HUES6 (cell line): ENCODE results near the gene KCNT2.

Experiments used
- H3K27ac ChIP-seq: 2 replicates; pipeline ENCODE4 v1.7.0; 2013; ENCODE audit warnings: low read depth, mild to moderate bottlenecking, low read length, inconsistent platforms
- H3K27me3 ChIP-seq: 2 replicates; pipeline ENCODE4 v1.6.1; 2013; ENCODE audit warnings: low read length; ENCODE audit not compliant: control insufficient read depth, insufficient read depth
- H3K36me3 ChIP-seq: 2 replicates; pipeline ENCODE4 v1.6.1; 2013; ENCODE audit warnings: low read length; ENCODE audit not compliant: control insufficient read depth, insufficient read depth
- H3K4me1 ChIP-seq: 2 replicates; pipeline ENCODE4 v1.6.1; 2013; ENCODE audit warnings: low read length; ENCODE audit not compliant: control insufficient read depth, insufficient read depth
- H3K4me3 ChIP-seq: 2 replicates; pipeline ENCODE4 v1.5.1; 2013; ENCODE audit warnings: low read depth, low read length
- H3K9ac ChIP-seq: one replicate; pipeline ENCODE4 v1.6.1; 2013; ENCODE audit warnings: mild to moderate bottlenecking, low read length
- H3K9me3 ChIP-seq: 2 replicates; pipeline ENCODE4 v1.6.1; 2013; ENCODE audit warnings: low read depth, low read length; ENCODE audit not compliant: control insufficient read depth, insufficient read depth

Gene KCNT2

GRCh38 chr1:196324345-196324744, 283.9 kb downstream of the KCNT2 start:
- peaks cover 5% of the 10 kb centered on the region; the same call in 1 of the 2 replicates for H3K4me1 ChIP-seq
- H3K9me3 ChIP-seq, result no peaks in the 10 kb centered on the region
- H3K27me3 ChIP-seq, result no peaks in the 10 kb centered on the region
- no peak overlapping the region for H3K9ac ChIP-seq
- H3K36me3 ChIP-seq, result no peaks in the 10 kb centered on the region
- H3K27ac ChIP-seq, result no peak overlapping the region
- H3K4me3 ChIP-seq, result no peak overlapping the region

DNA sequence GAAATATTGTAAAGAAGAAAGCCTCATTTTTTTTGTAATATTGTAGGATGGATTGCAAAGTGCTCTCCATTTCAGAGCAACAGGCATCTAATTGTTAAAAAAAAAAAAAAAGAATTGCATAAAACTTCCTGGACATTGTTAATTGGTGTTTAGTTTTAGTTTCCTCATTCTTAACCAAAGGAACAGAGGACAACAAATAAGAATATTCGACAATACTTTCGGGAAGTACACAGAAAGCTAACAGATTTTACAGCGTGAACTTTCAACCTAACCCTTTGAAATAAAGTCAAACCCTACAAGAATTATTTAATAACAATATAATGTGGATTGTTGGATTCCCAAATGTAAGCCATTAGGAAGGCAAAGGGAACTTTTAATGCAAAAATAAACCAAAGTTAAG, 284.4 kb downstream of the KCNT2 start:
- no peaks in the 10 kb centered on the region for H3K36me3 ChIP-seq
- no peak overlapping the region for H3K9ac ChIP-seq
- H3K4me1 ChIP-seq, result peaks cover 2% of the 10 kb centered on the region; the same call in 1 of the 2 replicates
- 0 out of 2 replicates have a peak overlapping the region, but pooled peaks have one; percentile 34 for H3K27ac ChIP-seq
- H3K9me3 ChIP-seq, result no peaks in the 10 kb centered on the region
- H3K27me3 ChIP-seq, result no peaks in the 10 kb centered on the region
- H3K4me3 ChIP-seq, result no peak overlapping the region

- Histone ChIP-seq H3K36me3 (peaks cover 12% of the 10 kb centered on the region), H3K9me3 (no peaks in the 10 kb centered on the region), H3K9ac (no peak overlapping the region), H3K4me1 (no peaks in the 10 kb centered on the region), H3K4me3 (no peak overlapping the region), H3K27me3 (no peaks in the 10 kb centered on the region), H3K27ac (no peak overlapping the region)
Observed at GRCh38 chr1:196319301-196319700, 288.9 kb downstream of the KCNT2 start.

- H3K9ac ChIP-seq, result no peak overlapping the region
Observed at GRCh38 chr1:196317535-196318522, 290.4 kb downstream of the KCNT2 start.

GRCh38 chr1:196312739-196313138, 295.5 kb downstream of the KCNT2 start:
- Histone ChIP-seq H3K27me3 (no peaks in the 10 kb centered on the region), H3K36me3 (peaks cover 12% of the 10 kb centered on the region), H3K4me3 (no peak overlapping the region), H3K9me3 (no peaks in the 10 kb centered on the region), H3K4me1 (peaks cover 16% of the 10 kb centered on the region), H3K27ac (peak overlapping the region; percentile 14; the same call in 1 of the 2 replicates), H3K9ac (no peak overlapping the region)

More at GRCh38 chr1:196317535-196318522, 290.4 kb downstream of the KCNT2 start:
- peaks cover 5% of the 10 kb centered on the region for H3K4me1 ChIP-seq
- H3K27ac ChIP-seq, result no peak overlapping the region
- no peaks in the 10 kb centered on the region for H3K27me3 ChIP-seq
- no peaks in the 10 kb centered on the region for H3K9me3 ChIP-seq
- peaks cover 12% of the 10 kb centered on the region for H3K36me3 ChIP-seq
- no peak overlapping the region for H3K4me3 ChIP-seq

DNA sequence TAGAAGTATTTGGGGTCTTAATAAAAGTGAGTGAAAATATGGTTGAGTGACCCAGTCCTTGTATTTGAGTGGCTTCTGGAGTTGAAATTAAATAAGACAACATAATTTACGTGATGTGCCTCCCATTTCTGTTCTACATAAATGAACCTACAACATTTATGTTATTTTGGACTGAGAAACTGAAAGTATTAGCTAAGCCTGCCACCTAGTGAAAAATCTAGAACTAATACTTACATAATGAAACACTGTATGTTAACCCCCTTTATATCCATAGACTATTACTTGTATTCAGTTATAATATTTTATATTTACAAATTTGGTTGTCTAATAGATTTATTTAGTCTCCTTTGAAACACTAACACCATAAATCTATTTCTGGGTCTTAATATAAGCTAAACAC, 298.9 kb downstream of the KCNT2 start:
- Histone ChIP-seq H3K36me3 (no peaks in the 10 kb centered on the region), H3K4me1 (peaks cover 43% of the 10 kb centered on the region), H3K27me3 (no peaks in the 10 kb centered on the region)

DNA sequence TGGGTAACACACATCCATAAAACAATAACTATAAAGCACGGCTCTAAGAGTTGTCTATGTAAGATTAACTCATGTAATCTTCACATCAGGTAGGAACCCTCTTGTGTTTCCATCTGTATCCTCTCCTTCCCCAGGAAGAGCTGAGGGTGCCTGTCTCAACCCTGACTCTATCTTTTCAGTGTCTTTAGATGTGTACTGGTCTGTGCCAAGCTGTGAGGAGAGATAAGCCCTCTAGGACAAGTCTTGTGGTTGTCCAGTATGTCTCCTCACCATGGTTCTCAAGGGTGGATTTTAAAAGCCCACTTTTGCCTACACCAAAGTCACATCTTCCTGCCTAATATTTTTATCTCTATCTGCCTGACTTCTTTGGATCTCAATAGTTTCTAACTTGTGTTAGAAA, 300.1 kb downstream of the KCNT2 start:
- Histone ChIP-seq H3K9me3 (no peaks in the 10 kb centered on the region), H3K36me3 (no peaks in the 10 kb centered on the region), H3K27me3 (no peaks in the 10 kb centered on the region), H3K9ac (no peak overlapping the region), H3K27ac (no peak overlapping the region), H3K4me3 (no peak overlapping the region), H3K4me1 (peaks cover 53% of the 10 kb centered on the region)

More for the DNA sequence above, 298.9 kb downstream of the KCNT2 start:
- no peaks in the 10 kb centered on the region for H3K9me3 ChIP-seq
- no peak overlapping the region for H3K4me3 ChIP-seq
- H3K27ac ChIP-seq, result no peak overlapping the region
- no peak overlapping the region for H3K9ac ChIP-seq

DNA sequence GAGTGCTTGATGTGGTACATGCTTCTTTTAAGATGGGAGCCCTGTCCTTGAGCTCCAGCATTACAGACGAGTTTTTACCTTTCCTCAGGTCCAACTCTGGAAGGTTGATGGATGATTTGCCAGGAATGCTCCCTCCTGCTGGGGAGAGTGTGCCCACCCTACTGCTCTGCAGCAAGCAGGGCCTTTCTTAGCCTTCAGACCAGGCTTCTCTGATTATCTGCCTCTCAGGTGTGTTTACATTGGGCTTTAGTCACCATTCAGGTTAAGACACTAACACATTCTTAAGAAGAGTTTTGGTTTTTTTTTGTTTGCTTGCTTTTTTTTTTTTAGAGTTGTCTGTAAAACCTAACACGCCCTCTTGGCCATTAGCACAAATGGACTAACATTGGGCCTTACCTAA, 301.8 kb downstream of the KCNT2 start:
- Histone ChIP-seq H3K27me3 (no peaks in the 10 kb centered on the region), H3K4me1 (peaks cover 41% of the 10 kb centered on the region), H3K9ac (no peak overlapping the region), H3K4me3 (no peak overlapping the region), H3K9me3 (no peaks in the 10 kb centered on the region), H3K36me3 (no peaks in the 10 kb centered on the region), H3K27ac (0 out of 2 replicates have a peak overlapping the region, but pooled peaks have one; percentile 9)

- H3K36me3 ChIP-seq, result no peaks in the 10 kb centered on the region
- H3K4me3 ChIP-seq, result no peak overlapping the region
- no peaks in the 10 kb centered on the region for H3K27me3 ChIP-seq
- no peak overlapping the region for H3K9ac ChIP-seq
- H3K9me3 ChIP-seq, result no peaks in the 10 kb centered on the region
- H3K4me1 ChIP-seq, result peaks cover 41% of the 10 kb centered on the region
- 0 out of 2 replicates have a peak overlapping the region, but pooled peaks have one; percentile 9 for H3K27ac ChIP-seq
Observed at GRCh38 chr1:196305216-196305615, 303.0 kb downstream of the KCNT2 start.

DNA sequence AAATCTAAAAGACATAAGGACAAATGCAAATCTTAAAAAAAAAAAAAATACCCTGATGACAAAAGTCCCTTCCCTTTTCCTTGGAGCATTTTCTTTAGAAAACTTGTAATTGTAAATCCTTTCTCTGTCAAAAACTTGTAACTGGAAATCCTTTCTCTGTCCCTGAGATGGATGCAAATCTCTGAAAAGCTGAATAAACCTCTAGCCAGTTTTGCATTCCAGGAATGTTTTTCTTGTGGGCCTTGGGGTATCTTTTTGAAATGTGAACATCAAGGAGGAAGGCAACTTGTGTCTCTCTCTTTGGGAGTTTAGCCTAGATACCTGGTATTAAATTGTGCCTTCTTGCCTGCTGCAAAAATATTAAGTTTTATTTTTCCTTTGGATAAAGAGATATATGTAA, 305.3 kb downstream of the KCNT2 start:
- H3K4me3 ChIP-seq, result no peak overlapping the region

DNA sequence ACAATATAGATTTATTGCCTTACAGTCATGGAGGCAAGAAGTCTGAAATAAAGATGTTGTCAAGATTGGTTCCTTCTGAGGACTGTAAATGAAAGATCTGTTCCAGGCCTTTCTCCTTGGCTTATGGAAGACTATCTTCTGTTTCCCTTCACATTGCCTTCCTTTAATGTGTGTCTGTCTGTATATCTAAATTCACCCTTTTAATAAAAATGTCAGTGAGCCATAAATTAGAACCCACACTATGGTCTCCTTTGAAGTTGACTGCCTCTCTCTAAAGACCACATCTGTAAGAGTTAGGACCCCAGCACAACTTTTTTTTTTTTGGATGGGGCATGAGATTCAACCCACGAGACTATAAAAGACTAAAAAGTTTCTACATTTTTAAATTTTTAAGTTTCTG, 305.8 kb downstream of the KCNT2 start:
- Histone ChIP-seq H3K4me3 (no peak overlapping the region), H3K27me3 (no peaks in the 10 kb centered on the region), H3K9ac (no peak overlapping the region), H3K27ac (no peak overlapping the region; the same call in 1 of the 2 replicates), H3K36me3 (no peaks in the 10 kb centered on the region), H3K9me3 (no peaks in the 10 kb centered on the region), H3K4me1 (peaks cover 39% of the 10 kb centered on the region)

More for the DNA sequence above, 305.3 kb downstream of the KCNT2 start:
- Histone ChIP-seq H3K9ac (no peak overlapping the region), H3K27me3 (no peaks in the 10 kb centered on the region), H3K36me3 (no peaks in the 10 kb centered on the region), H3K4me1 (peaks cover 41% of the 10 kb centered on the region), H3K27ac (no peak overlapping the region), H3K9me3 (no peaks in the 10 kb centered on the region)
